Tibial nerve (tissue), 4 donors: ENCODE data around the gene C2CD2L. TPM values are rescaled to one million over a fixed set of nuclear protein-coding genes. Genes with fewer than 3 reads are reported as not detected.

ENCODE experiments used
- DNase-seq, 2 donors: peaks; one replicate each; pipeline ENCODE4 v3.0.0-alpha.2; 2019; ENCODE audit warnings: low spot score in 2 of 2
- H3K27ac ChIP-seq, 4 donors: fragments of 200-600 bp; sonication (generic) in 3 of 4; one replicate each; pipeline ENCODE4 v1.5.1; 2017 to 2019; ENCODE audit warnings: mild to moderate bottlenecking in 1 of 4
- H3K27me3 ChIP-seq, 2 donors: fragments of 200-600 bp; sonication (generic) in 1 of 2; one replicate each; pipeline versions ENCODE4 v1.5.1 to v1.6.0; 2017 to 2019
- H3K36me3 ChIP-seq, 3 donors: fragments of 200-600 bp; sonication (generic); one replicate each; pipeline ENCODE4 v1.5.1; 2018 to 2019
- H3K4me1 ChIP-seq, 4 donors: fragments of 200-600 bp; sonication (generic) in 3 of 4; one replicate each; pipeline ENCODE4 v1.5.1; 2017 to 2019
- H3K4me3 ChIP-seq, 4 donors: fragments of 200-600 bp; sonication (generic) in 3 of 4; one replicate each; pipeline ENCODE4 v1.5.1; 2017 to 2019; ENCODE audit warnings: mild to moderate bottlenecking in 1 of 4, moderate library complexity in 1 of 4
- H3K9me3 ChIP-seq, 4 donors: fragments of 200-600 bp; sonication (generic) in 3 of 4; one replicate each; pipeline ENCODE4 v1.5.1; 2017 to 2019
- EP300 ChIP-seq, 2 donors: sonication (generic); formaldehyde crosslinking; IDR thresholded peaks; one replicate each; pipeline ENCODE4 v1.6.1; 2017; ENCODE audit warnings: antibody characterized with exemption in 2 of 2, mild to moderate bottlenecking in 1 of 2
- POLR2A ChIP-seq, 2 donors: fragments of 450-650 bp; IDR thresholded peaks; one replicate each; pipeline ENCODE4 v1.6.1; 2017; ENCODE audit warnings: antibody characterized with exemption in 2 of 2, mild to moderate bottlenecking in 2 of 2, moderate library complexity in 2 of 2
- WGBS, 2 donors: methylation state at CpG; one replicate each; pipeline ENCODE4 v1.1.5; 2018; 5-methylcytosine and 5-hydroxymethylcytosine counted together
- total RNA-seq, 4 donors: library from RNA; depleted of rRNA; stranded (reverse); fragments of >200 nt; gene quantifications; one replicate each; pipeline ENCODE4 v1.1.0, GENCODE V29; 2016
- TF ChIP-seq, protein P1 (sequence below), 5 experiments: fragments of 200-600 bp in 3 of 5; fragments of 450-650 bp in 2 of 5; sonication (generic) in 3 of 5; IDR thresholded peaks; one replicate each; pipeline ENCODE4 v1.5.1; 2016 to 2019; ENCODE audit warnings: antibody characterized with exemption in 5 of 5, mild to moderate bottlenecking in 3 of 5, moderate library complexity in 2 of 5

Gene C2CD2L
- total RNA-seq, 4 donors from 2014 or later, result 11.4 to 13.8 (median 12.3) TPM

DNA sequence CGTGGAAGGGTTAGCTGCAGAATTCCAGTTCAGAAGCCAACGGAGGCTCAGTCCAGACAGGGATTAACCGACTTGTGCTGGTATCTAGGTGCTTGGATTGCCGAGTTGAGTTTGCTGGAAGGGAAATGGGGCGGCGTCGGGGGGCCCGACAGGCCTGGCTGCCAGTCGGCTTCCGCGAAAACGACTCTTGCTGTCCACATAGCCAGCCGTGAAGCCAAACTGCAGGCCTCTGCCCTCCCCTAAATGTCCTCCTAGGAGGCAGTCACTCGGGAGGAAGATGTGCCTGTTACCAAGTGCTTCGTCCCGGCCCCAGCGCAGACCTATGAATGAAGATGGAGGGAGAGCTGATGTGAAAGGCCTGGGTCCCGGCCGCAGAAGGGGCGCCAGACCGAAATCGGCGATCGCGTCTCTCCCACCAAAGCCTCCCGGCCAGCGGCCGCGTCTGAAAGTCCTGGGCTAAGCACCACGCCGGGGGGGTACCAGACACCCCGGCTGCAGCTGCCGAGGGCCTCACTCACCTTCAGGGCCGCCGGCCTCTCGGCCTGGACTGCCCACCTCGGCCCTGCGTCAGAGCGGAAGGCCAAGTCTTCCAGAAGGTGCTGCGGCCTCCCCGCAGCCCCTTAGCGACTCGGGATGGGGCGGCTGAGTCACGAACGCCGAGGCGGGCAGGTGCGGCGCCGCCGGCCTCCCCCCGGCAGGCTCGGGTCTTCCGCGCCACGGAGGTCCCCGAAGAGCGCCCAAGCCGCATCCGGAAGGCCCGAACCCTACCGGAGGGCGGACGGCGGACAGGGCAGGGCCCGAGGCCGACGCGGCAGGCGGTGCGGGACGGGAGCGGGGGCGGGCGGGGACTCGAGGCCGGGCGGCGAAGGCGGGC lies 13.0 kb upstream of the C2CD2L start:
- H3K27me3 ChIP-seq, result no peaks in the 10 kb centered on the region
- H3K36me3 ChIP-seq, result peaks cover 0 to 38% (median 10%) of the 10 kb centered on the region in 3 donors
- H3K27ac ChIP-seq, result peak overlapping the region; percentile 83 to 96 (median 94)
- H3K4me1 ChIP-seq, result peaks cover 0 to 30% (median 18%) of the 10 kb centered on the region in 4 donors
- H3K9me3 ChIP-seq, result no peaks in the 10 kb centered on the region
- peak in 1 of 2 donors; percentile 31 for DNase-seq
- H3K4me3 ChIP-seq, result peak overlapping the region; percentile 59 to 97 (median 92)
- 1 to 2% methylated on average over 19 to 53 of the region's 81 CpGs for WGBS, 2 donors
- no peak for TF ChIP-seq POLR2A (IDR thresholded peaks at IDR 0.05)
- TF ChIP-seq, protein P1, sequence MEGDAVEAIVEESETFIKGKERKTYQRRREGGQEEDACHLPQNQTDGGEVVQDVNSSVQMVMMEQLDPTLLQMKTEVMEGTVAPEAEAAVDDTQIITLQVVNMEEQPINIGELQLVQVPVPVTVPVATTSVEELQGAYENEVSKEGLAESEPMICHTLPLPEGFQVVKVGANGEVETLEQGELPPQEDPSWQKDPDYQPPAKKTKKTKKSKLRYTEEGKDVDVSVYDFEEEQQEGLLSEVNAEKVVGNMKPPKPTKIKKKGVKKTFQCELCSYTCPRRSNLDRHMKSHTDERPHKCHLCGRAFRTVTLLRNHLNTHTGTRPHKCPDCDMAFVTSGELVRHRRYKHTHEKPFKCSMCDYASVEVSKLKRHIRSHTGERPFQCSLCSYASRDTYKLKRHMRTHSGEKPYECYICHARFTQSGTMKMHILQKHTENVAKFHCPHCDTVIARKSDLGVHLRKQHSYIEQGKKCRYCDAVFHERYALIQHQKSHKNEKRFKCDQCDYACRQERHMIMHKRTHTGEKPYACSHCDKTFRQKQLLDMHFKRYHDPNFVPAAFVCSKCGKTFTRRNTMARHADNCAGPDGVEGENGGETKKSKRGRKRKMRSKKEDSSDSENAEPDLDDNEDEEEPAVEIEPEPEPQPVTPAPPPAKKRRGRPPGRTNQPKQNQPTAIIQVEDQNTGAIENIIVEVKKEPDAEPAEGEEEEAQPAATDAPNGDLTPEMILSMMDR (IDR thresholded peaks at IDR 0.05), result no peak

DNA sequence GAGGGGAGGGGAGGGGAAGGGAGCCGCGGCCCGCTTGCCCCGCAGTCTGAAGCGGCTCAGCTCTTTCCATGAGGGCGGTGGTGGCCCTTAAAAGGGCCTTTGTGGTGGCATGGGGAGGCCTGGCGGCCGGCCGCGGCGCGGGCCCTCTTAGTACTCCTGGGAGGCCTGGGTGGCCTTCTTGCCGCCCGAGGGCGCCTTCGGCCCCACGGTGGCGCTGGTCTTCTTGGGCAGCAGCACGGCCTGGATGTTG lies 12.4 kb upstream of the C2CD2L start:
- peak overlapping the region; percentile 59 to 97 (median 92) for H3K4me3 ChIP-seq
- H3K36me3 ChIP-seq, result peaks cover 0 to 38% (median 10%) of the 10 kb centered on the region in 3 donors
- TF ChIP-seq EP300 (IDR thresholded peaks at IDR 0.05), result no peak
- TF ChIP-seq, protein P1 (IDR thresholded peaks at IDR 0.05), result peak in 3 of 5 experiments; percentile 68 to 84 (median 83)
- TF ChIP-seq POLR2A (IDR thresholded peaks at IDR 0.05), result no peak
- peaks cover 0 to 30% (median 18%) of the 10 kb centered on the region in 4 donors for H3K4me1 ChIP-seq
- H3K27ac ChIP-seq, result peak overlapping the region; percentile 83 to 96 (median 94)
- no peaks in the 10 kb centered on the region for H3K27me3 ChIP-seq
- 0% methylated on average over 15 of the region's 19 CpGs; no CpG with 5 or more reads in 1 of the 2 donors for WGBS, 2 donors
- peak; percentile 64 to 75 for DNase-seq
- H3K9me3 ChIP-seq, result no peaks in the 10 kb centered on the region

DNA sequence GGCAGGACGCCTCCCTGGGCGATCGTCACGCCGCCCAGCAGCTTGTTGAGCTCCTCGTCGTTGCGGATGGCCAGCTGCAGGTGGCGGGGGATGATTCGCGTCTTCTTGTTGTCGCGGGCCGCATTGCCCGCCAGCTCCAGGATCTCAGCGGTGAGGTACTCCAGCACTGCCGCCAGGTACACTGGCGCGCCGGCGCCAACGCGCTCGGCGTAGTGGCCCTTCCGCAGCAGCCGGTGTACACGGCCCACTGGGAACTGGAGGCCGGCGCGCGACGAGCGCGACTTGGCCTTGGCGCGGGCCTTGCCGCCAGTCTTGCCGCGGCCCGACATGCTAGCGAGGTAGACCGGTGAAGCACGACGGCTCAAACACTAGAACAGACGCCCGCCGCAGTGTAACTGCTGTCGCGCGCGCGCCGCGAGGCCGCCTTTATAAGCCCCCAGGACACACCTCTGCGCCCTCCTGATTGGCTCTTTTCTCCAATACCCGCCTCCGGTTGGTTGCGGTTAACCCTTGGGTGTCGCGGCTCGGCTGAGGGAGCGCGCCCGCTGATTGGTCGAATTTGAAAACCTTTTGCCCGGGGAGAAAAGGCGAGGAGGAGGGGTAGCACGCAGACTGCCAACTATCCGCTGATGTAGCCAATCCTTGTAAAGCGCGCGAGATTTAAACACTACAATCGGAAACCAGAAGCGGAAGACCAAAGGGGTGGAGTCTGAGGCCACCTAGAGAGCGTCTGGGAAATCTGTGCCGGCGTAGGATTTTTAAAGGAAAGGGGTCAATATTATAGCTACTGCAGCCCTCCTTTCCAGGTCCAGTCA lies 11.9 kb upstream of the C2CD2L start:
- WGBS, 2 donors, result 0 to 1% methylated on average over 34 to 73 of the region's 79 CpGs
- peak; percentile 98 to 99 for DNase-seq
- TF ChIP-seq, protein P1 (IDR thresholded peaks at IDR 0.05), result peak in 2 of 5 experiments; percentile 80 to 87
- TF ChIP-seq POLR2A (IDR thresholded peaks at IDR 0.05) (peak; percentile 97 to 98), EP300 (IDR thresholded peaks at IDR 0.05) (peak; percentile 77 to 100)
- peak overlapping the region; percentile 83 to 96 (median 94) for H3K27ac ChIP-seq
- peak overlapping the region; percentile 59 to 97 (median 92) for H3K4me3 ChIP-seq
- H3K4me1 ChIP-seq, result peaks cover 0 to 35% (median 21%) of the 10 kb centered on the region in 4 donors
- peaks cover 0 to 38% (median 10%) of the 10 kb centered on the region in 3 donors for H3K36me3 ChIP-seq
- no peaks in the 10 kb centered on the region for H3K9me3 ChIP-seq
- no peaks in the 10 kb centered on the region for H3K27me3 ChIP-seq

DNA sequence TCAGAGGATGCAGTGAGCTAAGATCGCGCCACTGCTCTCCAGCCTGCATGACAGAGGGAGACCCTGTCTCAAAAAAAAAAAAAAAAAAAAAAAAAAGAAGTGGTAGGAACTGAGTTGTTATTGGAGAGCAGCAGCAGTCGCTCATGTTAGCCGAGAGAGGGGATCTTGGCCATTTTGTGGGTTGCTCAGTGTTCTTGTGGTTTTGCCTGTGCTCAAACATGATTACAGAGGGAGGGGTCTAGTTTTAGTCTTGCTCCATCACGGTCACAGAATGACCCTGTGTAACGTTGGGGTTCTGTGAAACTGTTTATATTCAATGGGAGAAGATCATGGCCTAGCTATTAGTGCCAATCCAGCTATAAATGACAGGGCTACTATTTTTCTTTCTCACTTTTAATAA lies 7.4 kb upstream of the C2CD2L start:
- Histone ChIP-seq H3K4me3 (no peak overlapping the region), H3K36me3 (peaks cover 0 to 24% (median 10%) of the 10 kb centered on the region in 3 donors), H3K4me1 (peaks cover 0 to 42% (median 24%) of the 10 kb centered on the region in 4 donors), H3K27ac (no peak overlapping the region), H3K27me3 (no peaks in the 10 kb centered on the region), H3K9me3 (no peaks in the 10 kb centered on the region)
- no peak for DNase-seq
- 77 to 79% methylated on average over 6 of the region's 6 CpGs for WGBS, 2 donors
- TF ChIP-seq EP300 (IDR thresholded peaks at IDR 0.05), result no peak
- TF ChIP-seq, protein P1 (IDR thresholded peaks at IDR 0.05), result no peak
- TF ChIP-seq POLR2A (IDR thresholded peaks at IDR 0.05), result no peak
